Measurements from ENCODE around the gene RASL10B. TPM values are rescaled to one million over a fixed set of nuclear protein-coding genes. Genes with fewer than 3 reads are reported as not detected.

The RASL10B gene
- total RNA-seq, 3 donors from 2014 or later = 0.65 to 4.6 TPM; not detected in 1

DNA sequence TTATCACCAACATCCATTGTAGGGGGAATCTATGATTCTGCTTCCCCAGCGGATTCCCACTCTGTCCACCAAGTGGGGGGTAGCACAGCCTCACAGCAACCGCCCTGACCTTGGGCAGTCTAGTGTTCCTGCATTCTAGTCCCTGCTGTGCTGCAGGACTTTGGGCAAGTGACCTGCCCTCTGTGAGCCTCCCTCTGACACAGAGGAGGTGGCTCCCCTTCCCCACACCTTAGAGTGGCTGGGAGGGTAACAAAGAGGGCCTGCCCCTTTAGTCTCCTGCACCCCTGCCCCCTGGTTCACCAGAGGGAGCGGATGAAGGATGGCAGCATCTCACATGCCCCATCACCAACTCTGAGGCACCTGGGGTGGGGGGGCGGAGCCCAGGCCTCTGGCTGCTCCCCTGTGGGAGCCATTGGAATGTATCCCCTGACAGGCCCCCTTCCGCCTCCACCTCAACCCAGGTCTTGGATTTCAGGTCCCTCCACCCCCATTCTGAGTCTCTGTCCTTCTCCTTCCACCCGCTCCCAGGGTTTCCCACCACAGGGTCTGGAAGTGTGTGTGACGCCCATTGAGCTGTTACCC is 11.5 kb downstream of the RASL10B start:
- ATAC-seq (no peak), DNase-seq (no peak)
- H3K9me3 ChIP-seq = no peaks in the 10 kb centered on the region
- no peak overlapping the region for H3K4me3 ChIP-seq
- peaks cover 3% of the 10 kb centered on the region for H3K4me1 ChIP-seq (ENCODE audit: low read depth)
- H3K36me3 ChIP-seq (ENCODE audit: low read depth) = no peaks in the 10 kb centered on the region
- intact Hi-C loops (cut with DNase I, micrococcal nuclease) = loop anchor here in 1 of 2 donors (10.0 kb wide), 1 partner anchor 138 kb away; no protein-coding TSS in a partner anchor
- TF ChIP-seq CTCF (IDR thresholded peaks at IDR 0.05) = no peak

GRCh38 chr17:35743626-35744328 is 12.3 kb downstream of the RASL10B start:
- no peaks in the 10 kb centered on the region for H3K36me3 ChIP-seq (ENCODE audit: low read depth)
- no peaks in the 10 kb centered on the region for H3K9me3 ChIP-seq
- DNase-seq = peak in 1 of 3 donors; percentile 24
- ATAC-seq = no peak
- TF ChIP-seq CTCF (IDR thresholded peaks at IDR 0.05) = no peak
- no peak overlapping the region for H3K4me3 ChIP-seq
- intact Hi-C loops (cut with DNase I, micrococcal nuclease) = loop anchor here in 1 of 2 donors (10.0 kb wide), 1 partner anchor 139 kb away; no protein-coding TSS in a partner anchor
- peaks cover 3% of the 10 kb centered on the region for H3K4me1 ChIP-seq (ENCODE audit: low read depth)

- Histone ChIP-seq H3K4me3 (no peak overlapping the region), H3K9me3 (no peaks in the 10 kb centered on the region), H3K4me1 (ENCODE audit: low read depth) (peaks cover 3% of the 10 kb centered on the region), H3K36me3 (ENCODE audit: low read depth) (no peaks in the 10 kb centered on the region)
- TF ChIP-seq CTCF (IDR thresholded peaks at IDR 0.05) = no peak
- DNase-seq (no peak), ATAC-seq (no peak)
- intact Hi-C loops (cut with DNase I, micrococcal nuclease) = loop anchor here in 1 of 2 donors (5.0 to 10.0 kb wide), 2 partner anchors 140 to 433 kb away; no protein-coding TSS in a partner anchor
These were observed 13.4 kb downstream of the RASL10B start for GRCh38 chr17:35744830-35745229.

DNA sequence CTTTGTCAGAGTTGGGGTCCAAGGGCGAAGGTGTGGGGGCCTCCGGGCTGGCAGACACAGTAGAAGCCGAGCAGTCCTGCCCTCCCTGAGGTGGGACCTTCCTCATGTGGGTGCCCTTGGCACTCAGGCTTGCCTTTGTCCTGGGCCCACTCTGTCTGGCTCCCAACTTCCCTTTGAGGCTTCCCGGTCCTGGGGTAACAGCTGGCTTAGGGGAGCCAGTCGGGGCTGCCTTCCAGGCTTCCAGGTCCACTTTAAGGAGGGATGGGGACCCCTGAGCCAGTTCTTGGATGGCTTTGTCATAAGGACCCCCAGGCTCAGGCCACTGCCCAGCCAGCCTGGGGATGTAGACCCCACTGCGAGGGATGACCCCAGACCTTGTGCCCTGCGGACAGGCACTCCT is 13.8 kb downstream of the RASL10B start:
- no peak for DNase-seq
- intact Hi-C loops (cut with DNase I, micrococcal nuclease) = loop anchor here in 1 of 2 donors (5.0 to 10.0 kb wide), 2 partner anchors 140 to 433 kb away; no protein-coding TSS in a partner anchor
- no peak for TF ChIP-seq CTCF (IDR thresholded peaks at IDR 0.05)
- peaks cover 3% of the 10 kb centered on the region for H3K4me1 ChIP-seq (ENCODE audit: low read depth)
- ATAC-seq = no peak
- no peaks in the 10 kb centered on the region for H3K9me3 ChIP-seq
- H3K4me3 ChIP-seq = no peak overlapping the region
- H3K36me3 ChIP-seq (ENCODE audit: low read depth) = no peaks in the 10 kb centered on the region

- no peaks in the 10 kb centered on the region for H3K9me3 ChIP-seq
- no peaks in the 10 kb centered on the region for H3K36me3 ChIP-seq (ENCODE audit: low read depth)
- intact Hi-C loops (cut with DNase I, micrococcal nuclease) = loop anchor here in 1 of 2 donors (5.0 to 10.0 kb wide), 2 partner anchors 141 to 434 kb away; no protein-coding TSS in a partner anchor
- H3K4me3 ChIP-seq = no peak overlapping the region
- DNase-seq = no peak
- H3K4me1 ChIP-seq (ENCODE audit: low read depth) = peaks cover 3% of the 10 kb centered on the region
- TF ChIP-seq CTCF (IDR thresholded peaks at IDR 0.05) = no peak
- ATAC-seq = no peak
These were observed 14.4 kb downstream of the RASL10B start for GRCh38 chr17:35745749-35746320.

Data from mucosa of descending colon (tissue), 3 donors.